HCT116 (cell line): ENCODE measurements around the gene URB1. TPM values are rescaled to one million over a fixed set of nuclear protein-coding genes. Genes with fewer than 3 reads are reported as not detected.

Experiments
- ATAC-seq: fragments of 200-7000 bp; cut with Tn5 transposase; 2 replicates; pipeline ENCODE4 v1.9.1; 2020; ENCODE audit warnings: mild to moderate bottlenecking, moderate library complexity
- BruUV-seq: library from RNA; stranded (reverse); fragments of 400-500 nt; replicated peaks from 2 replicates; lab custom pipeline; 2021; lab: Mats Ljungman, UMichigan
- CTCF ChIA-PET: fragments of 300-600 bp; sonication (Branson Sonifier 250); formaldehyde crosslinking; loops from one replicate; lab custom pipeline; 2021; ENCODE audit warnings: antibody characterized with exemption; lab: Charles Lee
- POLR2A ChIA-PET: fragments of 300-600, 350-600 bp; sonication (Branson Sonifier 250); formaldehyde crosslinking; loops from one replicate; lab custom pipeline; 2021; ENCODE audit warnings: antibody characterized with exemption; lab: Charles Lee
- RAD21 ChIA-PET, 2 experiments: fragments of 300-600 bp; sonication (Branson Sonifier 250); formaldehyde crosslinking; loops; one replicate each; lab custom pipeline; 2023; ENCODE audit warnings: low total read pairs in 2 of 2; ENCODE audit not compliant: uncharacterized antibody in 2 of 2, unreplicated experiment in 2 of 2, low non-redundant PET in 1 of 2; lab: Charles Lee
- DNase-seq: peaks from one replicate; pipeline ENCODE4 v3.0.0-alpha.2; 2010; ENCODE audit warnings: low read depth, low spot score
- H2AFZ ChIP-seq: fragments of 200-600 bp; shearing (Covaris generic), sonication (generic); 2 replicates; pipeline ENCODE4 v1.6.1; 2017; ENCODE audit warnings: low read depth, mixed run types, mixed read lengths, antibody characterized with exemption, low read length; ENCODE audit not compliant: poor library complexity, severe bottlenecking
- H3K27ac ChIP-seq: 2 replicates; pipeline ENCODE4 v1.5.1; 2012; ENCODE audit warnings: low read depth, low read length
- H3K27me3 ChIP-seq: fragments of 200-600 bp; sonication (generic); 2 replicates; pipeline ENCODE4 v1.6.1; 2016; ENCODE audit warnings: mixed run types, low read length, mixed read lengths; ENCODE audit not compliant: insufficient read depth
- H3K36me3 ChIP-seq, 2 experiments: fragments of 200-500 bp in 1 of 2; fragments of 200-600 bp in 1 of 2; sonication (Bioruptor generic) in 1 of 2; sonication (generic) in 1 of 2; 2 replicates each; pipeline versions ENCODE4 v1.5.1 to v1.6.1; 2014 to 2016; ENCODE audit warnings: low read length in 2 of 2, inconsistent platforms in 1 of 2, mixed read lengths in 1 of 2, mixed run types in 1 of 2; ENCODE audit not compliant: insufficient read depth in 2 of 2, control insufficient read depth in 1 of 2
- H3K4me1 ChIP-seq, 2 experiments: fragments of 200-600 bp in 1 of 2; sonication (generic) in 1 of 2; 2 replicates each; pipeline versions ENCODE4 v1.5.1 to v1.6.1; 2012 to 2017; ENCODE audit warnings: low read length in 2 of 2, inconsistent platforms in 1 of 2, mild to moderate bottlenecking in 1 of 2, mixed read lengths in 1 of 2, mixed run types in 1 of 2, moderate library complexity in 1 of 2; ENCODE audit not compliant: insufficient read depth in 2 of 2, control insufficient read depth in 1 of 2
- H3K4me2 ChIP-seq: fragments of 200-600 bp; sonication (generic); 2 replicates; pipeline ENCODE4 v1.6.1; 2017; ENCODE audit warnings: mixed run types, low read length, mixed read lengths
- H3K4me3 ChIP-seq, 2 experiments: fragments of 200-600 bp in 1 of 2; sonication (generic) in 1 of 2; replicated peaks in 1 of 2; 2 replicates each; pipeline ENCODE4 v1.5.1; 2011 to 2016; ENCODE audit warnings: low read length in 2 of 2, control low read depth in 1 of 2, low read depth in 1 of 2, mild to moderate bottlenecking in 1 of 2, mixed read lengths in 1 of 2, mixed run types in 1 of 2
- H3K79me2 ChIP-seq: fragments of 200-600 bp; sonication (generic); 2 replicates; pipeline ENCODE4 v1.6.1; 2017; ENCODE audit warnings: mild to moderate bottlenecking, mixed run types, low read length, moderate library complexity, mixed read lengths; ENCODE audit not compliant: insufficient read depth
- H3K9ac ChIP-seq: fragments of 200-600 bp; sonication (generic); 2 replicates; pipeline ENCODE4 v1.6.1; 2016; ENCODE audit warnings: low read length, mixed read lengths
- H3K9me2 ChIP-seq: fragments of 200-600 bp; sonication (generic), shearing (Covaris generic); 2 replicates; pipeline ENCODE4 v1.6.1; 2017; ENCODE audit warnings: mixed run types, mild to moderate bottlenecking, moderate library complexity; ENCODE audit not compliant: insufficient read depth
- H3K9me3 ChIP-seq, 2 experiments: fragments of 200-500 bp in 1 of 2; fragments of 200-600 bp in 1 of 2; sonication (Bioruptor generic) in 1 of 2; sonication (generic) in 1 of 2; 2 replicates each; pipeline ENCODE4 v1.6.1; 2014 to 2017; ENCODE audit warnings: low read length in 2 of 2, mixed read lengths in 2 of 2, inconsistent platforms in 1 of 2, low read depth in 1 of 2, mild to moderate bottlenecking in 1 of 2, mixed run types in 1 of 2, moderate library complexity in 1 of 2; ENCODE audit not compliant: control insufficient read depth in 1 of 2, insufficient read depth in 1 of 2
- H4K20me1 ChIP-seq: fragments of 200-600 bp; sonication (generic), shearing (Covaris generic); 2 replicates; pipeline ENCODE4 v1.6.1; 2017; ENCODE audit warnings: mixed run types, mild to moderate bottlenecking, moderate library complexity; ENCODE audit not compliant: insufficient read depth
- ATF3 ChIP-seq: IDR thresholded peaks from 2 replicates; pipeline ENCODE4 v1.6.1; 2012
- CBX3 ChIP-seq: IDR thresholded peaks from 2 replicates; pipeline ENCODE4 v1.6.1; 2012; ENCODE audit warnings: low read depth
- EZH2 ChIP-seq: fragments of 200-600 bp; sonication (generic); IDR thresholded peaks from 2 replicates; pipeline ENCODE4 v1.6.1; 2017; ENCODE audit warnings: antibody characterized with exemption, mixed run types
- EZH2phosphoT487 ChIP-seq: fragments of 200-600 bp; IDR thresholded peaks from 2 replicates; pipeline ENCODE4 v1.6.1; 2018; ENCODE audit warnings: antibody characterized with exemption, borderline replicate concordance
- FOSL1 ChIP-seq: IDR thresholded peaks from 2 replicates; pipeline ENCODE4 v1.6.1; 2012; ENCODE audit warnings: low read depth
- MAX ChIP-seq: IDR thresholded peaks from 2 replicates; pipeline ENCODE4 v1.6.1; 2012
- POLR2AphosphoS5 ChIP-seq: IDR thresholded peaks from 2 replicates; pipeline ENCODE4 v1.6.1; 2011; ENCODE audit warnings: mild to moderate bottlenecking, low read depth, low read length, moderate library complexity
- SIN3A ChIP-seq: IDR thresholded peaks from 2 replicates; pipeline ENCODE4 v1.6.1; 2012; ENCODE audit warnings: low read depth
- SRF ChIP-seq: IDR thresholded peaks from 2 replicates; pipeline ENCODE4 v1.6.1; 2012; ENCODE audit warnings: low read depth
- YY1 ChIP-seq: IDR thresholded peaks from 2 replicates; pipeline ENCODE4 v1.6.1; 2011; ENCODE audit warnings: low read length, low read depth, moderate library complexity, mild to moderate bottlenecking; ENCODE audit not compliant: insufficient replicate concordance; ENCODE audit errors: extremely low read depth
- ZBTB33 ChIP-seq: IDR thresholded peaks from 2 replicates; pipeline ENCODE4 v1.6.1; 2011; ENCODE audit warnings: mild to moderate bottlenecking, low read length, moderate library complexity; ENCODE audit not compliant: insufficient replicate concordance; ENCODE audit errors: extremely low read depth
- ZFX ChIP-seq: fragments of 450-650 bp; IDR thresholded peaks from 2 replicates; pipeline ENCODE4 v1.6.1; 2017
- ZNF274 ChIP-seq: fragments of 200-500 bp; sonication (Bioruptor generic); IDR thresholded peaks from 2 replicates; pipeline ENCODE4 v1.6.1; 2014; ENCODE audit warnings: mild to moderate bottlenecking, low read depth, low read length, inconsistent platforms
- intact Hi-C: fragments of 100-400 bp; cut with micrococcal nuclease; formaldehyde crosslinking; loops from 2 replicates; pipeline ENCODE4 v1.10.0; 2022
- total RNA-seq: library from RNA; stranded (reverse); gene quantifications from one replicate; pipeline ENCODE4 v1.2.1, GENCODE V29; 2021; ENCODE audit not compliant: unreplicated experiment

URB1 gene
- total RNA-seq, 1 experiment from 2014 or later, result 28.3 TPM

- Histone ChIP-seq H3K9me3 (no peaks in the 10 kb centered on the region), H3K4me3 (no peak overlapping the region), H3K9ac (no peak overlapping the region), H3K27me3 (no peaks in the 10 kb centered on the region), H3K36me3 (peaks cover 53 to 63% of the 10 kb centered on the region in 2 experiments), H4K20me1 (no peaks in the 10 kb centered on the region; the same call in 1 of the 2 replicates), H3K4me2 (no peak overlapping the region), H2AFZ (no peak overlapping the region), H3K27ac (no peak overlapping the region), H3K4me1 (peaks cover 15 to 17% of the 10 kb centered on the region in 2 experiments), H3K79me2 (peaks cover 99% of the 10 kb centered on the region), H3K9me2 (no peaks in the 10 kb centered on the region)
- POLR2A ChIA-PET, result no interaction called here
- intact Hi-C loops, result no loop called here
- TF ChIP-seq CBX3 (no peak), ZFX (no peak), ZNF274 (no peak), SRF (no peak), POLR2AphosphoS5 (no peak), MAX (no peak), EZH2 (no peak), EZH2phosphoT487 (no peak), ATF3 (no peak), ZBTB33 (no peak), FOSL1 (no peak), YY1 (no peak), SIN3A (no peak)
- RAD21 ChIA-PET, result no interaction called here
- CTCF ChIA-PET, result no interaction called here
- no peak for DNase-seq
- ATAC-seq, result no peak
- no TSS peak for BruUV-seq
Measured at GRCh38 chr21:32381571-32381970, 11.2 kb downstream of the URB1 start.
